Epithelial cell of proximal tubule (primary cell): Measurements from ENCODE around the gene SURF6. TPM values are rescaled to one million over a fixed set of nuclear protein-coding genes. Genes with fewer than 3 reads are reported as not detected.

Experiments
- DNase-seq: peaks from one replicate; pipeline ENCODE4 v3.0.0-alpha.2; 2011; ENCODE audit warnings: low read depth
- H3K4me3 ChIP-seq: 2 replicates; pipeline ENCODE4 v1.5.1; 2011; ENCODE audit warnings: low read depth, mild to moderate bottlenecking, low read length
- total RNA-seq: library from RNA; depleted of rRNA; stranded (reverse); fragments of >200 nt; gene quantifications from 2 replicates; pipeline ENCODE4 v1.2.3, GENCODE V29; 2015
- TF ChIP-seq, protein P1 (sequence below): conservative IDR thresholded peaks from 2 replicates; pipeline ENCODE4 v1.5.1; 2012; ENCODE audit warnings: low read depth, mild to moderate bottlenecking, low read length

The SURF6 gene
- total RNA-seq, 1 donor from 2014 or later = 16.7 TPM

- peak overlapping the region; percentile 90 for H3K4me3 ChIP-seq
- DNase-seq = no peak
- TF ChIP-seq, protein P1, sequence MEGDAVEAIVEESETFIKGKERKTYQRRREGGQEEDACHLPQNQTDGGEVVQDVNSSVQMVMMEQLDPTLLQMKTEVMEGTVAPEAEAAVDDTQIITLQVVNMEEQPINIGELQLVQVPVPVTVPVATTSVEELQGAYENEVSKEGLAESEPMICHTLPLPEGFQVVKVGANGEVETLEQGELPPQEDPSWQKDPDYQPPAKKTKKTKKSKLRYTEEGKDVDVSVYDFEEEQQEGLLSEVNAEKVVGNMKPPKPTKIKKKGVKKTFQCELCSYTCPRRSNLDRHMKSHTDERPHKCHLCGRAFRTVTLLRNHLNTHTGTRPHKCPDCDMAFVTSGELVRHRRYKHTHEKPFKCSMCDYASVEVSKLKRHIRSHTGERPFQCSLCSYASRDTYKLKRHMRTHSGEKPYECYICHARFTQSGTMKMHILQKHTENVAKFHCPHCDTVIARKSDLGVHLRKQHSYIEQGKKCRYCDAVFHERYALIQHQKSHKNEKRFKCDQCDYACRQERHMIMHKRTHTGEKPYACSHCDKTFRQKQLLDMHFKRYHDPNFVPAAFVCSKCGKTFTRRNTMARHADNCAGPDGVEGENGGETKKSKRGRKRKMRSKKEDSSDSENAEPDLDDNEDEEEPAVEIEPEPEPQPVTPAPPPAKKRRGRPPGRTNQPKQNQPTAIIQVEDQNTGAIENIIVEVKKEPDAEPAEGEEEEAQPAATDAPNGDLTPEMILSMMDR = no peak
Observed at GRCh38 chr9:133347515-133347984, 11.6 kb upstream of the SURF6 start.

DNA sequence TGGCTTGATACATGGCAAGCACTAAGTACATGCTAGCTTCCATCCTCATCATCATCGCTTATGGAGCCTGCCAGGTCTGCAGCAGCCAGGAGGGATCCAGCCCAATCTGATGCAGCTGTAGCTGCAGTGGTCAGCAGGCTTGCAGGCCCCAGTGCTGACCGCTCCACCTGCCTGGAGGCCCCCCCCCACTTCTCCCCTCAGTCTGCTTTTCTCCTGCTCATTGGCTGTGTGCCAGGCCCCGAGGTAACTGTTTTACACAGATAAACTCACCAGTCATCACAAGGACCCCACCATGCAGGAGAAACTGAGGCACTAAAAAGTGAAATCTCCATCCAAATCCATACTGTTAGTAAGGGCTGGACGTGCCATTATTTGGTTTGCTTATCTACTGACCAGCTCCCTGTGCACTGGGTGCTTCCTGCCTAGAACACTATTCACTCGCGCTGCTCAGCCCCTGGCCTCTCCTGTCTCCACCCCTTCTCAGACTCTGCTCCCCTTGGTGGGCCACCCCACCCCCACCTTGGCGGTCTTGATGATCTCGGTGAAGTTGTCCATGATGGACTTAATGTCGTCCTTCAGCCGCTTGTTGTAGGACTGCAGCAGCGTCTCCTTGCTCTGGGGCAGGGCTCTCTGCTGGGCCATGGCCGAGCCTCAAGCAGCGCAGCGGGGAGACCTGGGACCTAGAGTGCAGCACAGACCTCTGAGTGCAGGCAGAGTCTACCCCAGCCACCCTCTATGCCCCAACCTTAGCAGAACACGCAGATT, 10.2 kb upstream of the SURF6 start:
- H3K4me3 ChIP-seq = peak overlapping the region; percentile 90
- DNase-seq = no peak
- TF ChIP-seq, protein P1 = no peak

- DNase-seq = no peak
- TF ChIP-seq, protein P1 = no peak
- no peak overlapping the region for H3K4me3 ChIP-seq
Observed at GRCh38 chr9:133345596-133345995, 9.6 kb upstream of the SURF6 start.

DNA sequence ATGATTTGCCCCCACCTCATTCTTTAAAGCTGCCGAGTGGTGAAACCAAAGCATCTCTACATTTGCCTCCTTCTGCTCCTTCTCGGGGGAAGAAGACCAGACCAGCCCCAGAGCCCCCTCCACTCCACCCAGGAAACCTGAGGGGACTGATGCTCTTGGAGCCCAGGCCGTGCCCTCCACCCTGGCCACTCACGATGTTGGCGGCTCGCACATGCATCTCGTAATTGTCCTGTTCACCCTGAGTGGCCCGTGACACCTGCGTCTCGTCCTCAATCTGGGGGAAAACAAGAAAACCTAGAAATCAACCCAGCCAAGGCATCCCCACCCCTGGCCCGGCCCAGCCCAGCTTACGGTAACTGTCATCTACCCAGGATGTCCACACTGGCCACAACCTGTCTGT, 9.0 kb upstream of the SURF6 start:
- TF ChIP-seq, protein P1 = no peak
- no peak for DNase-seq
- no peak overlapping the region for H3K4me3 ChIP-seq

- TF ChIP-seq, protein P1 = no peak
- no peak overlapping the region for H3K4me3 ChIP-seq
- DNase-seq = no peak
Observed at GRCh38 chr9:133344071-133344470, 8.1 kb upstream of the SURF6 start.

DNA sequence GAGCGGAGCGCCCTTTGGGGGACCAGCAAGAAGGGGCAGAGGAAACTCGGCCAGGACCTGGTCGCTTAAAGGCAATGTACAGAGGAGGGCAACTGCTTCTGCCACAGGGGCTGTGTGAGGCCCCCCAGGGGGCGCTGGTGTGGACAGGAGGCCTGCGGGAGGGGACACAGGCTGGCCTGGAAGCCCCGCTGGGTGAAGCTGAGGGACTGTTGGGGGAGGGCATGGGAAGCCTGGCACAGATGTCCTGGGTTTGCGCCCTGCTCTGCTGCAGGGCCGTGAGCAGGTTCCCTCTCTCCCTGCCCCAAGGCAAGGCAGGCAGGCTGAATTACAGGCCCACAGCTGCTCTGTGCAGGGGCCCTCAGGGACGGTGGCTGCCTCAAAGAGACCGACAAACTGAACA, 6.6 kb upstream of the SURF6 start:
- TF ChIP-seq, protein P1 = peak; percentile 41
- no peak overlapping the region for H3K4me3 ChIP-seq
- no peak for DNase-seq

- DNase-seq = no peak
- no peak overlapping the region for H3K4me3 ChIP-seq
- TF ChIP-seq, protein P1 = peak; percentile 42
Observed at GRCh38 chr9:133342069-133342406, 6.0 kb upstream of the SURF6 start.
